ENCODE results near the gene RPL7A.

DNA sequence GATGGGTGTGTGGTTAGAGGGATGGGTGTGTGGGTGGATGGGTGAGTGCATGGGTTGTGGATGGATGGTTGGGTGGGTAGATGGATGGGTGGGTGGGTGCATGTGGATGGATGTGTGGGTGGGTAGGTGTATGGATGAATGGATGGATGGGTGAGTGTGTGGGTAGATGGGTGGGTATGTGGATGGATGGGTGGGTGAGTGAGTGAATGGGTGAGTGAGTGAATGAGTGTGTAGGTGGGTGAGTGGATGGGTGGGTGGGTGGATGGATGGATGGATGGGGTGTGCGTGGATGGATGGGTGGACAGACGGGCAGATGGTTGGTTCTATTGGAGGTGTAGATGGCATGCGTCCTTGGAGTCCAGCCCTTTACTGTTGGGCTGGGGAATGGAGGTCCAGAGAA lies 45.4 kb downstream of the RPL7A start:
- TF ChIP-seq, protein P1, sequence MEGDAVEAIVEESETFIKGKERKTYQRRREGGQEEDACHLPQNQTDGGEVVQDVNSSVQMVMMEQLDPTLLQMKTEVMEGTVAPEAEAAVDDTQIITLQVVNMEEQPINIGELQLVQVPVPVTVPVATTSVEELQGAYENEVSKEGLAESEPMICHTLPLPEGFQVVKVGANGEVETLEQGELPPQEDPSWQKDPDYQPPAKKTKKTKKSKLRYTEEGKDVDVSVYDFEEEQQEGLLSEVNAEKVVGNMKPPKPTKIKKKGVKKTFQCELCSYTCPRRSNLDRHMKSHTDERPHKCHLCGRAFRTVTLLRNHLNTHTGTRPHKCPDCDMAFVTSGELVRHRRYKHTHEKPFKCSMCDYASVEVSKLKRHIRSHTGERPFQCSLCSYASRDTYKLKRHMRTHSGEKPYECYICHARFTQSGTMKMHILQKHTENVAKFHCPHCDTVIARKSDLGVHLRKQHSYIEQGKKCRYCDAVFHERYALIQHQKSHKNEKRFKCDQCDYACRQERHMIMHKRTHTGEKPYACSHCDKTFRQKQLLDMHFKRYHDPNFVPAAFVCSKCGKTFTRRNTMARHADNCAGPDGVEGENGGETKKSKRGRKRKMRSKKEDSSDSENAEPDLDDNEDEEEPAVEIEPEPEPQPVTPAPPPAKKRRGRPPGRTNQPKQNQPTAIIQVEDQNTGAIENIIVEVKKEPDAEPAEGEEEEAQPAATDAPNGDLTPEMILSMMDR (conservative IDR thresholded peaks at IDR 0.05; ENCODE audit: low read depth, low read length) = no peak
- TF ChIP-seq EZH2phosphoT487 (IDR thresholded peaks at IDR 0.05; ENCODE audit: borderline replicate concordance, low read length) (no peak), EZH2 (IDR thresholded peaks at IDR 0.05; ENCODE audit: low read length, unreplicated experiment) (no peak)
